ENCODE data around the gene TANGO6.

Gene TANGO6

GRCh38 chr16:69116256-69116875 lies 273.0 kb downstream of the TANGO6 start:
- peaks cover 37% of the 10 kb centered on the region for H3K36me3 ChIP-seq

GRCh38 chr16:69116906-69117305 lies 273.6 kb downstream of the TANGO6 start:
- peaks cover 39% of the 10 kb centered on the region for H3K36me3 ChIP-seq
- H3K27me3 ChIP-seq, result no peaks in the 10 kb centered on the region
- no peaks in the 10 kb centered on the region for H3K9me3 ChIP-seq
- no peak overlapping the region for H3K4me3 ChIP-seq (ENCODE audit: low read depth, low read length)
- H3K4me1 ChIP-seq, result no peaks in the 10 kb centered on the region
- no peak for TF ChIP-seq CTCF (IDR thresholded peaks at IDR 0.05; ENCODE audit: low read depth, low read length)
- DNase-seq, result no peak

More at GRCh38 chr16:69116256-69116875, 273.0 kb downstream of the TANGO6 start:
- Histone ChIP-seq H3K4me1 (no peaks in the 10 kb centered on the region), H3K9me3 (no peaks in the 10 kb centered on the region), H3K27me3 (no peaks in the 10 kb centered on the region), H3K4me3 (ENCODE audit: low read depth, low read length) (no peak overlapping the region)
- no peak for TF ChIP-seq CTCF (IDR thresholded peaks at IDR 0.05; ENCODE audit: low read depth, low read length)
- no peak for DNase-seq

- H3K4me3 ChIP-seq (ENCODE audit: low read depth, low read length), result no peak overlapping the region
- peaks cover 40% of the 10 kb centered on the region for H3K36me3 ChIP-seq
- H3K9me3 ChIP-seq, result no peaks in the 10 kb centered on the region
- no peaks in the 10 kb centered on the region for H3K4me1 ChIP-seq
- no peak for DNase-seq
- H3K27me3 ChIP-seq, result no peaks in the 10 kb centered on the region
- TF ChIP-seq CTCF (IDR thresholded peaks at IDR 0.05; ENCODE audit: low read depth, low read length), result no peak
Observed at GRCh38 chr16:69118468-69118867, 275.1 kb downstream of the TANGO6 start.

- Histone ChIP-seq H3K27me3 (no peaks in the 10 kb centered on the region), H3K36me3 (peaks cover 40% of the 10 kb centered on the region), H3K4me1 (no peaks in the 10 kb centered on the region), H3K9me3 (no peaks in the 10 kb centered on the region), H3K4me3 (ENCODE audit: low read depth, low read length) (no peak overlapping the region)
- TF ChIP-seq CTCF (IDR thresholded peaks at IDR 0.05; ENCODE audit: low read depth, low read length), result no peak
- DNase-seq, result no peak
Observed at GRCh38 chr16:69118994-69119393, 275.7 kb downstream of the TANGO6 start.

GRCh38 chr16:69119536-69119935 lies 276.2 kb downstream of the TANGO6 start:
- TF ChIP-seq CTCF (IDR thresholded peaks at IDR 0.05; ENCODE audit: low read depth, low read length), result no peak
- Histone ChIP-seq H3K4me1 (no peaks in the 10 kb centered on the region), H3K4me3 (ENCODE audit: low read depth, low read length) (no peak overlapping the region), H3K9me3 (no peaks in the 10 kb centered on the region), H3K27me3 (no peaks in the 10 kb centered on the region), H3K36me3 (peaks cover 40% of the 10 kb centered on the region)
- DNase-seq, result no peak

- no peak for DNase-seq
- Histone ChIP-seq H3K9me3 (no peaks in the 10 kb centered on the region), H3K4me1 (no peaks in the 10 kb centered on the region), H3K4me3 (ENCODE audit: low read depth, low read length) (no peak overlapping the region), H3K36me3 (peaks cover 40% of the 10 kb centered on the region), H3K27me3 (no peaks in the 10 kb centered on the region)
- no peak for TF ChIP-seq CTCF (IDR thresholded peaks at IDR 0.05; ENCODE audit: low read depth, low read length)
Observed at GRCh38 chr16:69120096-69120664, 276.8 kb downstream of the TANGO6 start.

Data from BE2C (cell line).